HL-60/S4 treated with phorbol 12-myristate 13-acetate at 8.2 ng/mL for 4 days and 3 days (cell line): ENCODE data around the gene NWD2.
"Not testable (repeated sequence)": the region's sequence is repeated elsewhere in the genome, so short reads cannot be mapped to it uniquely, and the experiment has no call there.

Source experiments
- in situ Hi-C: fragments of 300-500 bp; cut with MboI; formaldehyde crosslinking; loops from 2 replicates; pipeline ENCODE4 v1.15.0; 2022; ENCODE audit warnings: low sequenced_read_pairs

NWD2 gene

DNA sequence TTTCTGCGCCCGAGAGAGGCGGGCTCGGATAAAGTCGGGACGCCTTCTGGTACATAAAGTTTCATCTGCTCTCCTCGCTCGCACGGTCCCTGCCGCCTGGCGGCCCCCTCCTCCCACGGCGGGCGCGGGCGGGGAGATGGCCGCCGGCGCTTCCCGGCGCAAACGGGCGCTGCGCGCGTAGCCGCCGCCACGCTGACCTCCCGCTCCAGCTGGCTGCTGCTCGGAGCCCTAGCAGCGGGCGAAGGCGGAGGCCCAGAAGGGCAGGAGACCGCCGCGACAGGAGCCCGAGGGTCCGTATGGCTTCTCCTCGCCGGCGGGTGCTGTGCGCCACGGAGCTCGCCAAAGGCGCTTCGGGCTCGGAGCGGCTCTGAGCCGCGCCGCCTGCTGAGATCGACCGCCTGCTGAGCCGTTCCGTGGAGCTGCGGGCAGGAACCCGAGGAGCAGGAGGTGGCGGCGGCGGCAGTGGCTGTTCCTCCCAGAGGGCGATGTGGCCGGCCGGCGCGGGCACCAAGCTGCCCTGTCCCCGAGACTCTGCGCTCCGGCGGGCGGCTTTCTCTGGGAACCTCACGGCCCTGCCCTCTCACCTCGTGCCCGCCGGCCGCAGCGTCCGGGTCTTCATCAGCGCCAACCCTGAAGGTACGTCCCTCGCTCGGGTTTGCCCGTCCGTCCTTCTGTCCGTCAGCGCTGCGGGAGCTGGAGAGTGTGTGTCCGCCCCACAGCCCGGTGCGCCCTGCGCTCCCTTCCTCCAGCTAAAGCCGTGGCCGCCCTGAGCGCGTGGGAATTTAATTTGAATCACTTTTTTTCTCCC, at the start of gene NWD2:
TSS of gene NWD2 (plus strand) at position 161 of the 808 bp plus-strand sequence. CDS start at position 486, 325 bp downstream.
- in situ Hi-C loops: no loop called here

DNA sequence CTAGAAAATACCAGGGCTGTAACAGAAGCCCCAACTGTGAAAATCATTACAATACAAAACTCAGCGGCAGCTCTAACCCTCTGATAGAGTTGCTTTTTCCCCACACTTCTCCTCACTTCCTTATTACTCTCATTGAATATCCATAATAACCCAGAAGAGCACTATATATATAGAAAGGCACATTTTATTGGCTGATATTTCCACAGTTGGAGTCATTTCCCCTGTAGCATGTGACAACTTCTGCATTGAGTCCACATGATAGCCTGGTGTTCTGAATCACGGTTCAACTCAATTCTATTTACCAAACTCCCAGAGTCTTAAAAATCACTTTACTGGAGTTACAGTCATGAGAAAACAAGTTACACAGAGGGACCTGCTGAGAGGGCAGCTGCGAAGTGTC, 46.6 kb upstream of the NWD2 start:
- in situ Hi-C loops: no loop called here

DNA sequence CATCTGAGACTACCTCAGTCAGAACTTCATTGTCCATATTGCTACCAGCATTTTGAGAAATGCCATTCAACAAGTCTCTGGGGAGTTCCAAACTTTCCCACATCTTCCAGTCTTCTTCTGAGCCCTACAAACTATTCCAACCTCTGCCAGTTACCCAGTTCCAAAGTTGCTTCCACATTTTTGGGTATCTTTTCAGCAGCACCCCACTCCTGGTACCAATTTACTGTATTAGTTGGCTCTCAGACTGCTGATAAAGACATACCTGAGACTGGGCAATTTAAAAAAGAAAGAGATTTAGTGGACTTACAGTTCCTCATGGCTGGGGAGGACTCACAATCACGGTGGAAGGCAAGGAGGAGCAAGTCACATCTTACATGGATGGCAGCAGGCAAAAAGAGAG, 39.8 kb upstream of the NWD2 start:
- in situ Hi-C loops: not testable (repeated sequence)

- in situ Hi-C loops: no loop called here
Measured at GRCh38 chr4:37216209-37216608, 28.3 kb upstream of the NWD2 start.

- in situ Hi-C loops: no loop called here
Measured at GRCh38 chr4:37219242-37219641, 25.3 kb upstream of the NWD2 start.

GRCh38 chr4:37219990-37220389, 24.6 kb upstream of the NWD2 start:
- in situ Hi-C loops: no loop called here

DNA sequence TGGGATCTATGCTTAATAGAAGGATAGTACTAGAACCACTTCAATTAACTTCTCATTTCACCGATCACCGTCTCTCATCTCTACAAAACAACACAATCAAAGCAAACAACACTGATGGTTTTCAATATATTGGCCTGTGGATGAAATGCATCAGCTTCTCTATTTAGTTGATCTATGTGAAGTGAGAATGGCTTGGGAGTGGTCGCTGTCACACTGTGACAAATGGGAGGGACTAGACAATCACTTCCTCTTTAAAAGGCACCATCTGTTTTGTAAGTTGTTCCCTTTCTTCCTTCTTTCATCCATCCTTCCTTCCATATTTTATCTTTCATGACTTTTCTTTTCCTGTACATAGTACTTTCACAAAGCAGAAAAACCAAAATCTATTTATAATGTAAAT, 23.9 kb upstream of the NWD2 start:
- in situ Hi-C loops: no loop called here

DNA sequence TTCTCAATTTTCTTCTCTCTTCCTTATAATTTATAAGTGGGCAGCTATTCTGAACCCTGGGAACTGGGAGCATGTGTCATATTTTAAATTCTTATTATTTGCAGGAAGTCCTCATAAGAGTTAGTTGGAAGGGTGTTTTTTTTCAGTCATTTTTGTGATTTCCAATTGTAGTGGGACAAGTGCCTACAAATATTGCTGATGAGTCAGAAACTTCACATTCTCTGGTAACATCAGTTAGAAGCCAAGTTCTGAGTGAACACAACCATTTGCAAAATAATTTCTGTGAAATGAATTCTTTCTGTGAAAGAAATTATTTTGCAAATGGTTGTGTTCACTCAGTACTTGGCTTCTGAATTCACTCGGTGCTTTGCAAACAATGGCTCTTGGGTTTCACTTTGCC, 20.8 kb upstream of the NWD2 start:
- in situ Hi-C loops: no loop called here

- in situ Hi-C loops: no loop called here
Measured at GRCh38 chr4:37224854-37225253, 19.7 kb upstream of the NWD2 start.

DNA sequence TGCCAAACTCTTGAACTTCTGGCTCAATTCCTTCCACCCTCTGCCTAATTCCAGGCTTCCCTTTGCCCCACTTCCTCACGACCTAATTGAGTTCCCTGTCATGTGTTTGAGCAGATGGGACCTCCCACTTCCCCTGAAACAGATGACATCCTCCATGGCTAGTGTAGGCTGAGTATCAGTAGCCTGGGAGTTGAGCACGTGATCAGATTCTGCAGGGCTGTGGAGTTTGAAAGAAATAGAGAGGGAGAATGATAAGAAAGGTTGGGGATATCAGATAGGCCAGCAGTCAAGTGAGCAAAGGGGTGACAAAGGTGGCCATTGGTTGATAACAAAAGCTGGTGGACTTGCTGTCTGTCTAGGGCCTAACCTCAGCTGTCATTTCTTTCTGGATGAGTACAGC, 18.8 kb upstream of the NWD2 start:
- in situ Hi-C loops: no loop called here

- in situ Hi-C loops: no loop called here
Measured at GRCh38 chr4:37232315-37232714, 12.2 kb upstream of the NWD2 start.

- in situ Hi-C loops: no loop called here
Measured at GRCh38 chr4:37236165-37236564, 8.4 kb upstream of the NWD2 start.

DNA sequence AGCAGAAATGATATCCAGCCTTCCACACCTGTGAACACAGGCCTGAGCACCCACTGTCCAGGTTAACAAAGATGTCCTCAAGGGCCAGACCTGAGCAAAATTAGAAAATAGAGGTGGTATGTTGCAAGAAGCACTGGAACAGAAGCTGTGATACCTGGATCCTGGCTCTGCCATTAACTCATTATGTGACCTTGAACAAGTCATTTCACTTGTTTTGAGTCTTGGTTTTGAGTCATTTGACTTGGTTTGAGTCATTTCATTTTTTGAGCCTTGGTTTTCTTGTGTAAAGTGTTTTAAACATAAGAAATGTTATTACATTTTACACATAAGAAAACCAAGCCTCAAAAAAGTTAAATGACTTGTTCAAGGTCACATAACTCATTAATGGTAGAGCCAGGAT, 2.9 kb upstream of the NWD2 start:
- in situ Hi-C loops: no loop called here

DNA sequence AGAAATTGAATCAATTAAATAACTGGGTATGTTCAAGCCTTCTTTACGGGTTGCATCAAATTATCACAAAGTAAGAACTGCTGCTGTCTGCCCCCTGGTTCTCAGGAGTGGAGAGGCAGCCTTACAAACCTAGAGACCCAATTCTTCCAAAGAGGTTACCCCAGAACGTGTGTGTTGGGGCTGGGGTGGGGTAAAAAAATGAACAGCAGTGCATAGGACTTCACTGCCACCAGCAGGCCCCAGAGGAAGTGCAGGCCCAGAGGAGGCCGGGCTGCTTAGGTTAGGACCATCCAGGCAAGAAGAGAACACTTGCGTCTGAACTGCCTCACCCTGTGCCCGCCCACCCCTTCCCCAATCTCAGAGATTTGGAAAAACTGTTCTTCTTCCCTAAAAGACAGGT, 1.5 kb upstream of the NWD2 start:
- in situ Hi-C loops: no loop called here

DNA sequence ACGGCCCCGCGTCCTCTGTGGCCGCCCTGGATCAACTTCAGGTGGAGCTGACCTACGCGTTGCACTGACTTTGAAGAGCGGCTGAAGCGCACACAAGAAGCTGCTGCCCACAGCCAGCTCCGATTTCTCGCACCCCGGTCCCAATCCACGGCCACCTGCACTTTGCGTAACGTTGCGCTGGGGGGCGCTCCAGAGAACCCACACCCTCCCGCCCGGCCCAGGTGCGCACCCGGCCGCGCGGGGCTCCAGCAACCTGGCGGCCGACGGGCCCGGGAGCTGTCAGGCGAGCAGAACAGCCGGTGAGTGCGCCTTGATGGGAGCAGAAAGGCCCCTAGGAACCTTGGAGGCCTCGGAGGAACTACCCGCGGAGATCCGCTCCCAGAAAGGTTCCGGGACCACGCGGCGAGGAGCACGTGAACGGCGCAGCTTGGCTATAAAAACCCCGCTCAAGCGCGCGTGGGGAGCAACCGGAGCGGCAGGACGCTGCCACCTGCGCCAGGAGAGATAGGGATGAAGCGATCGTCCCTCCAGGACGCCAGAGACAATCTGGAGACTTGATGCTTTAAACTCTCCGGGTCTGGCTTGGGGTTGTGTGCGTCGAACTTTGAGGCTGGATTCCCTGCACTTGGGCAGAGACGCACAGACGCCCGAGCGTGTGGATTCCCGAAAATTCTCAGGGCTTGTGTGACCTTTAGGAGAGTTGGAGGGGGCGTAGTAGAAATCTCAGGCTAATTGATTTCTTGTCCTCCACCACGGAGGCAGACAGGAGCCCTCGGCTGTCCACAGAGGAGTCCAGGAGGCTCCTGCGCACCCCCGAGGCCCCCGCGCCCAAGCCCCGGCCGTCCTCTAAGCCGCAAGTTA, 591 bp upstream of the NWD2 start:
- in situ Hi-C loops: no loop called here

- in situ Hi-C loops: no loop called here
Measured at GRCh38 chr4:37245391-37245954, 930 bp downstream of the NWD2 start.

GRCh38 chr4:37246891-37247290, 2.3 kb downstream of the NWD2 start:
- in situ Hi-C loops: no loop called here

GRCh38 chr4:37258221-37258620, 13.7 kb downstream of the NWD2 start:
- in situ Hi-C loops: no loop called here

- in situ Hi-C loops: no loop called here
Measured at GRCh38 chr4:37268319-37268718, 23.8 kb downstream of the NWD2 start.

- in situ Hi-C loops: no loop called here
Measured at GRCh38 chr4:37279121-37279520, 34.6 kb downstream of the NWD2 start.

- in situ Hi-C loops: no loop called here
Measured at GRCh38 chr4:37279894-37280592, 35.5 kb downstream of the NWD2 start.
